Measurements from ENCODE around the gene MOBP. TPM values are rescaled to one million over a fixed set of nuclear protein-coding genes. Genes with fewer than 3 reads are reported as not detected.

MOBP gene
- total and polyA plus RNA-seq, 2 experiments from 2014 or later = not detected

GRCh38 chr3:39449796-39450195, 17.7 kb upstream of the MOBP start:
- H3K4me1 Mint-ChIP-seq = peaks cover 2% of the 10 kb centered on the region; the same call in 2 of the 3 replicates

More at GRCh38 chr3:39449796-39450195, 17.7 kb upstream of the MOBP start:
- peaks cover 2% of the 10 kb centered on the region for H3K27me3 Mint-ChIP-seq (ENCODE audit: insufficient read depth, low read depth, poor library complexity)
- H3K9me3 Mint-ChIP-seq = no peaks in the 10 kb centered on the region
- Histone ChIP-seq H3K27me3 (ENCODE audit: insufficient read depth) (no peaks in the 10 kb centered on the region), H3F3A (replicated peaks; ENCODE audit: low read depth) (no peaks in the 10 kb centered on the region), H3K4me3 (no peak overlapping the region), H3K79me2 (replicated peaks; ENCODE audit: insufficient read depth) (no peaks in the 10 kb centered on the region), H3K9me2 (ENCODE audit: insufficient read depth) (no peaks in the 10 kb centered on the region), H4K20me1 (replicated peaks; ENCODE audit: insufficient read depth) (no peaks in the 10 kb centered on the region), H3K4me1 (ENCODE audit: insufficient read depth) (no peaks in the 10 kb centered on the region), H2AFZ (no peak overlapping the region), H3K36me3 (ENCODE audit: insufficient read depth) (no peaks in the 10 kb centered on the region), H3K27ac (ENCODE audit: low read depth) (no peak overlapping the region), H3K4me2 (no peak overlapping the region)
- no peak overlapping the region for H3K4me3 Mint-ChIP-seq
- no peak for ATAC-seq
- TF ChIP-seq ETS1 (IDR thresholded peaks at IDR 0.05) (no peak), ZNF114 (CRISPR knock-in tag; IDR thresholded peaks at IDR 0.05) (no peak), ZNF462 (CRISPR knock-in tag; IDR thresholded peaks at IDR 0.05) (no peak), NANOG (IDR thresholded peaks at IDR 0.05; ENCODE audit: borderline replicate concordance) (no peak), JUNB (IDR thresholded peaks at IDR 0.05; ENCODE audit: unreplicated experiment) (no peak), EZH2phosphoT487 (IDR thresholded peaks at IDR 0.05; ENCODE audit: unreplicated experiment) (no peak), REST (IDR thresholded peaks at IDR 0.05; ENCODE audit: unreplicated experiment) (no peak), POLR2AphosphoS5 (IDR thresholded peaks at IDR 0.05; ENCODE audit: low read depth) (no peak), STAT1 (IDR thresholded peaks at IDR 0.05; ENCODE audit: unreplicated experiment) (no peak), CREB1 (CRISPR knock-in tag; IDR thresholded peaks at IDR 0.05; ENCODE audit: low read depth) (no peak), EZH2 (IDR thresholded peaks at IDR 0.05; ENCODE audit: low read depth, unreplicated experiment) (no peak), CTCF (conservative IDR thresholded peaks at IDR 0.05; ENCODE audit: low read depth in 2 of 2) (no peak), ZNF331 (CRISPR knock-in tag; IDR thresholded peaks at IDR 0.05; ENCODE audit: low read depth) (no peak)
- H3K36me3 Mint-ChIP-seq (ENCODE audit: low read depth) = no peaks in the 10 kb centered on the region
- no peak for DNase-seq (ENCODE audit: low spot score)
- H3K27ac Mint-ChIP-seq = no peak overlapping the region
